ENCODE measurements around the gene DSCAML1.

DSCAML1 gene

DNA sequence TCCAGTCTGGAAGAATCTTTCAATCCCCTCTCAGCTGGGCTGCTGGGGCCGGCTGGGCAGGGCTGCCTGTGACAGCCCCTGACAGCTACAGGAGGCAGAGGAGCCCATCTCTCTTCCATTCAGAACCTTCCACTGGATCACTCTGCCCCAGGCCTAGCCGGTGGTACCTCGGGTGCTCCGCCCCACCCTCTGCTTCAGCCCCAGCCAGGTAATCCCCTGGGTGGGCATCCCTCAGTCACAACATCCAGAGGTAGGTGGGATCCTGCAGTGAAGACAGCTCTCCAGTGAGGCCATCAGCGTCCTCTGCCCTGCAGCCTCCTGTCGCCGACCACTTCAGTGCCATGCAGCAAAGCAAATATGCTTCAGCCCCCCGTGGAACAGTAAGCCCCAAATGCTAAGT is 223.7 kb downstream of the DSCAML1 start:
- DNase-seq = no peak

- DNase-seq = no peak
Observed at GRCh38 chr11:117572671-117573070, 224.3 kb downstream of the DSCAML1 start.

DNA sequence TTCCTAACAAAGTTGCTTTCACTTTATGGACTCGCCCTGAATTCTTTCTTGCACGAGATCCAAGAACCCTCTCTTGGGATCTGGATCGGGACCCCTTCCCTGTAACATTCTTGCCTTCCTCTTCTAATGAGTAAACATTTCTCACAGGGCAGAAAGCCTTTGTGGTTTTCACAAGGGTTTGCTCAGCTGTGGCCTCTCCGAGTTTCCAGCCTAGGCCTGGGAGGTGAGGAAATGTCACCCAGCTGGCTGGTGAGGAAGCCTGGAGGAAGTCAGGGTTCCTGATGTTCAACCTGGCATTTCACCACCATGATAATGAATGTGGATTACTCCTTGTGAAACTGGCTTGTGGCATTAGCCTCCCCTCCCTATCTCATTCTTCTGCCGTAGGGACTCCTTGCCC is 224.9 kb downstream of the DSCAML1 start:
- no peak for DNase-seq

DNA sequence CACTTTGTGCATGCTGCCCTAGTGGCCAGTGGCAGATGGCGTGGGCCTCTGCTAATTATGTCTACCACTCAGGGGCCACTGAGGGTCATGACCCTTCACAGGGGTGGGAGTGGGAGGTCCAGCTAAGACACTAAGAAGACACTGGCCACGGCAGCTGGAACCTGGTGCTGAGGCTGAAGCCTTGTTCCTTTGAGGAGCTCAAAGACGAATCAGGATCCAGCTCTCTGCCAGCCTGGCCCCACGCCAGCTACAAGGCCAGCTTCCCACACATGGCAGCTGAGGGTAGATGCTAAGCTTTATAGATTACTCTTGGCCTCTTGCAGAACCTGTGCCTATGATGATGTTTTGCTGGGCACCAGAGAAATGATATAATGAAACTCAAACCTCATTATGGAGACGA is 226.3 kb downstream of the DSCAML1 start:
- no peak for DNase-seq

- no peak for DNase-seq
Observed at GRCh38 chr11:117569911-117570310, 227.1 kb downstream of the DSCAML1 start.

- DNase-seq = no peak
Observed at GRCh38 chr11:117565709-117566108, 231.3 kb downstream of the DSCAML1 start.

- no peak for DNase-seq
Observed at GRCh38 chr11:117564321-117564720, 232.7 kb downstream of the DSCAML1 start.

- no peak for DNase-seq
Observed at GRCh38 chr11:117563556-117563955, 233.5 kb downstream of the DSCAML1 start.

GRCh38 chr11:117562136-117562535 is 234.9 kb downstream of the DSCAML1 start:
- DNase-seq = no peak

GRCh38 chr11:117560780-117561530 is 236.1 kb downstream of the DSCAML1 start:
- peak; percentile 30 for DNase-seq

GRCh38 chr11:117559698-117560097 is 237.3 kb downstream of the DSCAML1 start:
- no peak for DNase-seq

- no peak for DNase-seq
Observed at GRCh38 chr11:117557361-117557760, 239.7 kb downstream of the DSCAML1 start.

DNA sequence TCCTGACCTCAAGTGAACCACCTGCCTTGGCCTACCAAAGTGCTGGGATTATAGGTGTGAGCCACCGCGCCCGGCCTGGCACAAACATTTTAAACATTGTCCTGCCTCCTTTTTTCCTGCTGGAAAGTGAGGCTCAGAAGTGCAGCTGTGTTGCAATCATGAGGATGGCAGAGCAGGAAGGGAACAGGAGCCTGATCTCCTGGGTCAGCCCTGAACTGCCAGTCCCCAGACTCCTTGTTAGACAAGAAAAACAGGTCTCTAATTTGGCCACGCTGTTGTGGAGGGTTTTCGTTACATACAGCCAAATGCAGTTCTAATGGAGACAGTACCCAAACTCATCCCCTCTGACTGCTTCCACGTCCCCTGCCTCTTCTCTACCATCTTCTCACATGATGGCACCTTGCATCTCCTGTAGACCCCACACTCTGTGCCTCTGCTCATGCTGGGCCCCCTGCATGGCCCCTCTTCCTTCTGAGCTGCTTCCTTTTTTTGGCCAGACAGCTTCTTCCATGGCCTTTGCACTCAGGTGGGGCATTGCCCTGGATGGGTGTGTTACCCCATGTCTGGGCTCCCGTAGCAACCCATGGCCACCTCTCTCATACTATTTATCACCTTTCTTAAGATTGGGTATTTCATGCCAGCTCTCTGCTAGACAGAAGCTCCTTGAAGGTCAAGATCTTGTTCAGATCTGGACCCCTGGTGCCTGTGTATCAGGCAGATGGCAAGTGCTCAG is 242.2 kb downstream of the DSCAML1 start:
- no peak for DNase-seq

- no peak for DNase-seq
Observed at GRCh38 chr11:117552626-117553025, 244.4 kb downstream of the DSCAML1 start.

- DNase-seq = no peak
Observed at GRCh38 chr11:117551761-117552343, 245.2 kb downstream of the DSCAML1 start.

- no peak for DNase-seq
Observed at GRCh38 chr11:117550466-117550865, 246.6 kb downstream of the DSCAML1 start.

- DNase-seq = no peak
Observed at GRCh38 chr11:117549417-117549816, 247.6 kb downstream of the DSCAML1 start.

DNA sequence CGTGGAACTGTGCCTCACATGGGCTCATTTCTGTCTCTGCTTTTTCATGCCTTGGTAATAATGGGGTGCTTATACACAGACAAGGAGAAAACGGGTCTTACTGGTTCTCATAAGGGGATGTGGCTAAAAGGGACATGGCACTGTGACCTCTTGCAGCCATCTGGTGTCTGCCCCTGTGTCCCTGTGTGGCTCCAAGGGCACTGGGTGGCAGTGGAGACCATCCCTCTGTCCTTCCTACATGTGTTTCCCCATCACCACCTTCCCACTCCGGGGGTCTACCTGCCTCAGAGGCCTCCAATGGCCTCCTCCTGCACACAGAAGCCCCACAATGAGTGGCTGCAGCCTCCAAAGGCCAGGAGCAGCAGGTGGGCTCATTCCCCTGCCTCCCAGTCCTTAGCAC is 248.1 kb downstream of the DSCAML1 start:
- DNase-seq = no peak

- DNase-seq = no peak
Observed at GRCh38 chr11:117547946-117548345, 249.1 kb downstream of the DSCAML1 start.

- no peak for DNase-seq
Observed at GRCh38 chr11:117547195-117547850, 249.7 kb downstream of the DSCAML1 start.

DNA sequence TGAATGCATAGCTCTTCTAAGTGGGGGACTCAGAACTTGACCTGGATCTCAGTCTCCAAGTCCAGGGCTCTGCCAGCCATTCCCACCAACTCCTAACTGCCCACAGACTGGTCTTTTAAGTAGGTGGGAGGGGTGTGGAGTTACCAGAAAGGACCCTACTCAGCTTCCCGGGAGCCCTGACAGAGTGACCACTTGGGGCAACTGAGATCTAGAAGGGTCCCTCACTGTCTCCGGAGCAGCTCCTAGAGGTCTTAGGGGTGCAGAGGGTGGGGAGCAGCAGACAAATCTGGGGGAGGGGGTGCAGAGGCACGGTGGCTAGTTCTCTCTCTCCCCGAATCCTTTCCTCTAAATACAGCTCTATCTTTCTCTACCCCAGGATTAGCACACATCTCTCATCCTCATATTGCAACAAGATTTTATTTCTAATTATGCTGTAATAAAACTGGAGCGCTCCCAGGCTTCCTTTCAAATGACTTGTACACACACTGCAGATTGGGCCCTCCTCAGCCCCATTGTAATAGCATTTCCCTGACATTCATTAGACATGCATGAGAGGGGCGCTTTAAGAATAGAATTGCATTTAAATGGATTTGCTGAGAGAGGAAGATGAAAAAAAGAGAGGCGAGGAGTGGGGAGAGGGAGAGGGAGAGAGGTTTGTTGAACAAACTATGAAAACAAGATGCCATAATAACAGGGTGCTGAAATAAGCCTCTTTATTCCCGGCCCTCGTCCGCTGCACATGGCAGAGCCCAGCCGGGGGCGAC is 250.4 kb downstream of the DSCAML1 start:
- peak; percentile 25 for DNase-seq

GRCh38 chr11:117545706-117546105 is 251.3 kb downstream of the DSCAML1 start:
- no peak for DNase-seq

Data from COR-L47 (cell line).